NCI-H146 treated with DMSO at 0.1 percent for 48 hours (cell line): ENCODE measurements around the gene FASTKD1.
A peak's percentile ranks its signal among the peaks of the same experiment; 100 is the strongest.
"Not testable (repeated sequence)": the region's sequence is repeated elsewhere in the genome, so short reads cannot be mapped to it uniquely, and the experiment has no call there.

ENCODE experiments used
- DNase-seq: peaks from one replicate; lab custom pipeline; 2025; ENCODE audit not compliant: unreplicated experiment; lab: John Stamatoyannopoulos, UW

FASTKD1 gene, protein sequence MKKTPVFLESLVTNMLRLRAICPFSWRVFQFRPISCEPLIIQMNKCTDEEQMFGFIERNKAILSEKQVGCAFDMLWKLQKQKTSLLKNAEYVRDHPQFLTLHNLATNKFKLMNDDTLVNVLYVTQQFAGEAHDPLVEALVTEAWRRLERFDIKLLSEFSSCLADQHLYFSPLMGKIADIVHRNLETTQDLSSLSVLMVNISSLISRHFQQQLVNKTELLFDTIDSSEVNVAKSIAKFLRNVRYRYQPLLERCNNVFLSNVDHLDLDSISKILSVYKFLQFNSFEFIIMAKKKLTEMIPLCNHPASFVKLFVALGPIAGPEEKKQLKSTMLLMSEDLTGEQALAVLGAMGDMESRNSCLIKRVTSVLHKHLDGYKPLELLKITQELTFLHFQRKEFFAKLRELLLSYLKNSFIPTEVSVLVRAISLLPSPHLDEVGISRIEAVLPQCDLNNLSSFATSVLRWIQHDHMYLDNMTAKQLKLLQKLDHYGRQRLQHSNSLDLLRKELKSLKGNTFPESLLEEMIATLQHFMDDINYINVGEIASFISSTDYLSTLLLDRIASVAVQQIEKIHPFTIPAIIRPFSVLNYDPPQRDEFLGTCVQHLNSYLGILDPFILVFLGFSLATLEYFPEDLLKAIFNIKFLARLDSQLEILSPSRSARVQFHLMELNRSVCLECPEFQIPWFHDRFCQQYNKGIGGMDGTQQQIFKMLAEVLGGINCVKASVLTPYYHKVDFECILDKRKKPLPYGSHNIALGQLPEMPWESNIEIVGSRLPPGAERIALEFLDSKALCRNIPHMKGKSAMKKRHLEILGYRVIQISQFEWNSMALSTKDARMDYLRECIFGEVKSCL

DNA sequence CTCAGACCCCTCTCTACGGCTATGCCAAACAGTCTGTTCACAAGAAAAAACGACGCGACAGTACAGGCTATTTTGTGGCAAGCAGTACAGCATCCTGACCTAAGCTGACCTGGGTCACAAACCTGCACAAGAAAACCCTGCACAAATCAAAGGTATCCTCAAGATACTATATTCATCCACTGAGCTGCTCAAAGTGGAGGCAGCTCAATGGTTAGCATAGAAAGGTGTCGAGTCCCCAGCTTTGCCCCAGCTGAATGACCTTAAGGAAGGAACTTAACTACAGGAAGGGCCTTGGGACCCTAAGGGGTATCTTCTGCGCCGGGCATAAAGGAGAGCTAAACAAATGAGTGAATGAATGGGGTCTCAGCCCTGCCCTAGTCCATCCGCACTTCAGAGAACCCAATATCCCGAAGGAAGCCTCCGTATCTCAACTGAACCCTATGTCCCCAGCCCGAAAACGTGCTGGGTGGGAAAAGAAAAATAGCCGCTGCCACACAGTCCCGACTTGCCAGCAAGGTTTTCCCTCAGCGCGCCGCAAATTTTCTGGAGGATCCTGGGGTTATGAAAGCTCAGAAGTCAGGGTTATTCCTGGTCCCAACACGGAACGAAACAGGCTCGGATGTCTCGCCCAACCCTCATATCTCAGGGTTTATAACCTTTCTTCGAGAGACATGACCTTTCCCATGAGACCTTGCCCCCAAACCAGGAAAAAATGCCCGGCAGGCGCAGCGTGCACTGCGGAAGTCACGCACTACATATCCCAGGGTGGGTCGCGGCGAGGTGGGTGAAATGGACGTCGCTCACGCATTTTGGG is at the start of gene FASTKD1:
Gene FASTKD1, minus strand, starts transcription at position 706 of the 814 bp plus-strand sequence. CDS start 1,836 bp downstream, outside the sequence.
- peak; percentile 76 for DNase-seq

DNA sequence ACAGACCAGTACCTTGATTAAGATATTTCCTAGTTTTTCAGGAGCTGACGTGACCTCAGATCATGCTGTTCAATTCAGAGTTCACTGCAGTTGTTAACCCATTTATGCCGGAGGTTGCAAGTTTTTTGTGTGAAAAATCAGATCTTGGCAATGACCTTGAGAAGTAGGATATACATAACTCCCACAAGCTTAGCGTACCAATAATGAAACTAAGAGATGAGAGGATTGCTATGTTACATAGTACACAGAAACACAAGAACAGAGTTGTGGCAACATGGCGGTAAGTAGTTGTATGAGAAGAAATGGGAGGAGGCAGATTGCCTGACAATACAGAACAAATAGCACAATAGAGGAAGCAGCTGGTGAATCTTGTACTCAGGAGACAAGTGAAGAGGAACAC is 49.6 kb upstream of the FASTKD1 start:
- no peak for DNase-seq

DNA sequence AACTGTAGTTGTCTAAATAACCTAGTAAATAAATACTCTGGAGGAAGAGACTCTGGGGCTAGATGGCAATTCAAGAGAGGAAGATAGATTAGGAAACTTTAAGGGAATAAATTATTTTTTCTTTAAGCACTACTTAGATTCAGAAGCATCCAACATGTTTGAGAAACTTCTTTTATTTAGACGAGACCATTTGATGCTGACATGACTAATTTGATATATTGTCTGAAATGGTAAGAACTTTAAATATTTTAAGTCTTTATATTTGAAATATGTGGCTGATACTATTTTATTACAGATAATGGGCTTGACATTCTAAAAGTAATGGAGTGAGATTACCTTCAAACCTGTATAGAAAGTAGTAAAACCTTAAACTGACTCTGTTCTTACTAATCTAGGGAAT is 46.8 kb upstream of the FASTKD1 start:
- DNase-seq: no peak

DNA sequence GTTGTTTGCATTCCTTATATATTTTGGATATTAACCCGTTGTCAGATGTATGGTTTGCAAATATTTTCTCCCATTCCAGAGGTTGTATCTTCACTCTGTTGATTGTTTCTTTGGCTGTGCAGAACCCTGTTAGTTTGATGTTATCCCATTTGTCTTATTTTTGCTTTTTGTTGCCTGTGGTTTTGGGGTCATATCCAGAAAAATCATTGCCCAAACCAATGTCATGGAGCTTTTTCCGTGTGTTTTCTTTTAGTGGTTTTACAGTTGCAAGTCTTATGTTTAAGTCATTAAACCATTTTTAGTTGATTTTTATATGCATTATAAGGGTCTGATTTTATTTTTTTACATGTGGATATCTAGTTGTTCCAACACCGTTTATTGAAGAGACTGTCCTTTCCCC is 46.3 kb upstream of the FASTKD1 start:
- no peak for DNase-seq

DNA sequence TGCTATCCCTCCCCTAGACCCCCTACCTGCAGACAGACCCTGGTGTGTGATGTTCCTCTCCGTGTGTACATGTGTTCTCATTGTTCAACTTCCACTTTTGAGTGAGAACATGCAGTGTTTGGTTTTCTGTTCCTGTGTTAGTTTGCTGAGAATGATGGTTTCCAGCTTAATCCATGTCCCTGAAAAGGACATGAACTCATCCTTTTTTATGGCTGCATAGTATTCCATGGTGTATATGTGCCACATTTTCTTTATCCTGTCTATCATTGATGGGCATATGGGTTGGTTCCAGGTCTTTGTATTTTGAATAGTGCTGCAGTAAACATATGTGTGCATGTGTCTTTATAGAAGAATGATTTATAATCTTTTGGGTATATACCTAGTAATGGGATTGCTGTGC is 42.3 kb upstream of the FASTKD1 start:
- not testable (repeated sequence) for DNase-seq

DNA sequence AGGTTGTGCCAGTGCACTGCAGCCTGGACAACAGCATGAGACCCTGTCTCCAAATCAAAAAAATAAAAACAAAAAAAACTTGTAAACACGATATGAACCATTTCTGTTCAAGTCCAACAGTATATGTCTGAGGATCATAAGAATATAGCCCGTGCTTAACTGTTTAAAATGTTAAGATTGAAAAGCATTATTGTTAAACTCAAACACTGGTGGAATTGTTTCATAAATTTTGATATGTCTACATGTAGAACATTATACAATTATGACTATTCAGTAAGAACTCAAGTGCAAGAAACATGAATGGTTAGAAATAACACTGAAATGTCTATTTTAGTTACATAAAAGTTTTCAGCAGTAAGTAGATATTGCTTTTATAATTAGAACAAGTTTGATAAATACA is 40.2 kb upstream of the FASTKD1 start:
- DNase-seq: no peak

DNA sequence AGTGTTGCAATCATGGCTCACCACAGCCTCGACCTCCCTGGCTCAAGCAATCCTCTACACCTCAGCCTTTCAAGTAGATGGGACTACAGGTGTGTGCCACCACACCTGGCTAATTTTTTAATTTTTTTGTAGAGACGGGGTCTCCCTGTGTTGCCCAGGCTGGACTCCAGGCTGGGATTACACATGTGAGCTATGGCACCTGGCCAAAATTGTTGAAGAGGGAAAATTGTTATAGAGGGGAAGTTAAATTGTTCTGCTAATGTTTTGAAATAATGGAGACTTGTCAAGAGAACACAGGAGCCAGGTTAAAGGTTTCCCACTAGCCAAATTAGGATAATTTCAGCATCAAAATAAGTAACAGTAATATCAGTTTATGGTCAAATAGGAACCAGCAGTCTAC is 35.6 kb upstream of the FASTKD1 start:
- DNase-seq: no peak

DNA sequence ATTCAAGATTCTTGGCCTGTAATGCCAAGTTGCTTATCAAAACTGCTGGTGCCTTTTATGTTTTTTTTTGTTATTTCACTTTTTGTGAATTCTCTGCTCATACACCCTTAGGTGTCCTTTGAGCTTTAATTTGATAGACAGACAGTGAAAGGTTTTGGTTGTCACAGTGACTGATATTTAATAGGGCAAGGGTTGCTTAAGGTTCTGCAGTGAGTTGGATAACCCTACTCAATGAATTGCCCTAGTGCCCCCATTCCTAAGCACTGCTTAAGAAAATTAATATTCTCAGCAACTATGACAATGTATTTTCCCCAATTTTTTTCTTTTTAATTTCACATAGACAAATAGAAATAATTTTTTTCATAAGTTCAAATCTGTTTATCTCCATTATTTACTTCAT is 25.9 kb upstream of the FASTKD1 start:
- DNase-seq: no peak

DNA sequence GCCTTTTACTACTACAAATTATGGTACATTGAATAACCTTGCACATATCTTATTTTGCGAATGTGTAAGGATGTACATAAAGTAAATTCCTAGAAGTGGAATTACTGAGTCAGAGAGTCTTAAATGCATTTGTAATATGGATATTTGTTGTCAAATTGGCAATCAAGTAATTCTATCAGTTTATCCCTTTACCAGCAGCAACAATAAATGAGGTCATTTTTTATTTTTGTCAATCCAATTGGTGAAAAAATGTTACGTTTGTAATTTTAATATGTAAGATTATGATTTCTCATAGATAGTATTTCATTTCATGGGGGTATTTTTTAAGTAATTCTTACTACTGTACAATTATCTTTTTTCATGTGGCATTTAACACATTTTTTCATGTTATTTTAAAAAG is 25.3 kb upstream of the FASTKD1 start:
- no peak for DNase-seq

DNA sequence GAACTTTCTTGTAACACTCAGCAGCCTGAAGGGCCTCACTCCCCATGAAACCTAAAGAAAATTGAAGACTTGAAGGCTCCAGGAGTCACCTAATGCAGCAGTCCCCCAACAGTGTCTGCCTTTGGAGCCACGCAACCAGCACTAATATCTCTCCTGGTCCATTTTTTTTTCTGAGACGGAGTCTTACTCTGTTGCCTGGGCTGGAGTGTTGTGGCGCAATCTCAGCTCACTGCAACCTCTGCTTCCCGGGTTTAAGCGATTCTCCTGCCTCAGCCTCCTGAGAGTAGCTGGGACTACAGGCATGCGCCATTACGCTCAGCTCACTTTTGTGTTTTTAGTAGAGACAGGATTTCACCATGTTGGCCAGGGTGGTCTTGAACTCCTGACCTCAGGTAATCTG is 22.9 kb upstream of the FASTKD1 start:
- DNase-seq: not testable (repeated sequence)

DNA sequence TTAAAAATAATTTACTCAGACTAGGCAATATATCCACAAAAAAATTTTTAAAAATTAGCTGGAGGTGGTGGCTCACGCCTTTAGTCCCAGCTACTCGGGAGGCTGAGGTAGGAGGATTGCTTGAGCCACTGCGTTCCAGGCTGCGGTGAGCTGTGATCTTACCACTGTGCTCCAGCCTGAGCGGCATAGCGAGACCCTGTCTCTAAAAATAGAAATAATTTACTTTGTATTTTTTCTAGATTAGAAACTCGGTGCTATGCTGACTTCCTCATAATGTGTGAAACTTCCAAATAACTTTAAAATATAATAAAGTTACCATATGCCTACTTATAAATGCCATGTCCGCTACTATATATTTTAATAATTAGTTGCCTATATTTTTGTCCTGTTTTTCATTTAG is 17.1 kb upstream of the FASTKD1 start:
- no peak for DNase-seq

DNA sequence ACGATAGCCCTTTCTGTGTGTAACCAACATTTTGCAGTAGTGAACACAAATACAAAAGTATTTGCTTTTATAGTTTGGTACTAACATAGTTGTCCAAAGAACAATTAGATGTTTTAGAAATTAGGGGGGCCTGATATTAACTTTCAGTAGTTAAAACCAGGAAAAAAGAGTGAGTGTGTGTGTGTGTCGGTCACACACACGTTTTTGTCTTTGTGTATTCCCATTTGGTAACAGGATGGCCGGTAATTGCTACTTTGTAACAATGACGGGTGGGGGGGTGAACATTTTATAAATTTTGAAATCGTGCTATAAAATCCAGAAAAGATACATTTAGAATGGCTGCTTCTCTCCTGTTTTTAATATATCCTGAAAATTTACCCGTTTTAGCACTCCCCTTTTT is 12.0 kb upstream of the FASTKD1 start:
- no peak for DNase-seq

DNA sequence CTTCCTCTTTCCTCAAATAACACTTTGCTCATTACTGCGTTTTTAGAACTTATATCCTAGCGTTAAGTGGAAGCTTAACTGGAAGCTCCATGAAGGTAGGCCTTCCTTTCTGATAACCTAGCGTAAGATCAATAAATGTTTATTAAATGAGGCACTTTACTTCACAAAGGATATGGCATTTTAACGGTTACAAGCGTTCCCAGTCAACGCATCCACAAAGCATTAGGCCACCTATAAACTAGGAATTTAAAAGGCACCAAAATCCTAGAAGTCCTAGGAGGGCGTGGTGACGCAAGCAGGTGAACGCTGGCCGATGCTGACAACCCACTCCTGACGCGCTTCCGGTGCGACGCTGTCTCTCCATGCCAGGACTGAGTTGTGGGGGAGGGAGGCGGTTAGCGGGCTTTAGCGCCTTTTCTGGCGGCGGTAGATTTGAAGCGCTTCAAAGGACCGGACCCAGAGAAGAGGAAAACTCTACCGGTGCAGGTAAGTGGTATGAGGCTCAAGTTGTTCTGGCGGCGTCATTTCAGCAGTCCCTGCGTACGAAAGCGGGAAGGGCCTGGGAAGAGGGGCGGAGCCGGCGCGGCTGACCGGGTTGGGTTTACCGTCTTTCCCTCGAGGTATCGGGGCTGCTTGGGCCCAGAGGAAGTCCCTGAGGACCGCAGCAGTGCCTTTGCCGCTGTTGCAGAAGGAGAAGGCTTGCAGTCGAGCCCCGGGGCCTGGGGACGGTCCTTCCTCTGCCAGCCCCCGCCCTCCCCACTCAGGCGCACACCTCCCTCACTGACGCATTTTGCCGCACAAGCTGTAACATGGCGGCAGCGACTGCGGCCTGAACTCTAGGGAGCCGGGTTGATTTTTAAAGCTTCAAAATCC is 10.6 kb upstream of the FASTKD1 start, which contains the start of gene PPIG:
Gene PPIG, plus strand, starts transcription at position 347 of the 873 bp plus-strand sequence. CDS start 19,691 bp downstream, outside the sequence.
- DNase-seq: peak; percentile 74

DNA sequence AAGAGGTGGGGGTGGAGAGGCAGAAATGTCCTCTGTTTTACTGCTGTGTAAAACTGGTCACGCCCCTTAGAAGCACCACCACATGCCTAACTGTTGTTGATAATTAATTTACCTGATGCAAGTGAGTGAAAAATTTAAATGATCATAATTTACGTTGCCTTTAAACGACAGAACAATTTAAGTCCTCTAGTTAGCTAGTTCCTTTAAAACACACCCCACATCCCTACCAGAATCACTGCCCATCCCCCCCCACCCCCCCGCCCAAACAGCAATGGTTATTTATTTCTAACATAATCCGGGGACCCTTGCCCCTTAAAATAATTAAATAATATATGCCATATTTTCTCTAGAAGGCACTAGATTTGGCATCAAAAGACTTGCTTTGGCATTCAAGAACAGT is 9.9 kb upstream of the FASTKD1 start:
- no peak for DNase-seq

DNA sequence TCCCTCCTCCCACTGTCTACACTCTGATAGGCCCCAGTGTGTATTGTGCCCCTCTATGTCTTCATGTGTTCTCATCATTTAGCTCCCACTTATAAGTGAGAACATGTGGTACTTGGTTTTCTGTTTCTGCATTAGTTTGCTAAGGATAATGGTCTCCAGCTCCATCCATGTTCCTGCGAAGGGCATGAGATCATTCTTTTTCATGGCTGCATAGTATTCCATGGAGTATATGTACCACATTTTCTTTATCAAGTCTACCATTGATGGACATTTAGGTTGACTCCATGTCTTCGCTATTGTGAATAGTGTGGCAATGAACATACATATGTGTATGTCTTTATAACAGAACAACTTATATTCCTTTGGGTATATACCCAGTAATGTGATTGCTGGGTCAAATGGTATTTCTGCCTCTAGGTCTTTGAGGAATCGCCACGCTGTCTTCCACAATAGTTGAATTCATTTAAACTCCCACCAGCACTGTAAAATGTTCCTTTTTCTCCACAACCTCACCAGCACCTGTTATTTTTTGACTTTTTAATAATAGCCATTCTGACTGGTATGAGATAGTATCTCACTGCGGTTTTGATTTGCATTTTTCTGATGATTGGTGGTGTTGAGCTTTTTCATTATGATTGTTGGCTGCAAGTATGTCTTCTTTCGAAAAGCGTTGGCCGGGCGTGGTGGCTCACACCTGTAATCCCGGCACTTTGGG is 9.0 kb upstream of the FASTKD1 start:
- not testable (repeated sequence) for DNase-seq

DNA sequence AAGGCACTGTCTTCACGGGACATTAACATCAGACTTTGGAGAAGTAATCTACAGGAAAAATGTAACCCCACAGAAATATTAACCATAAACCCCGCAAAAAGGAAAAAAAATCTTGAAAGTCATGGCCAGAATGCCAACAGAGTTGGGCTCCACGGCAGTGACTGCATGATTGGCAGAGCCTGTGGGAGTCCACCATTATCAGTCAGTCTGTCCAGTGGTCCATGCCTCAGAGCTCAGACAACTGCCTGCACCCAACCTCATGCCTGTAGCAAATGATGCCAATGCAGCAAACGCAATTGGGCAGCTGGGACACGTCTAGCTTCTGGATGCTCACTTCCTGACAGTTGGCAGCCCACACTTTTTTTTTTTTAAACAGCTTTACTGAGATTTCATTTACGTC is 5.4 kb upstream of the FASTKD1 start:
- no peak for DNase-seq

DNA sequence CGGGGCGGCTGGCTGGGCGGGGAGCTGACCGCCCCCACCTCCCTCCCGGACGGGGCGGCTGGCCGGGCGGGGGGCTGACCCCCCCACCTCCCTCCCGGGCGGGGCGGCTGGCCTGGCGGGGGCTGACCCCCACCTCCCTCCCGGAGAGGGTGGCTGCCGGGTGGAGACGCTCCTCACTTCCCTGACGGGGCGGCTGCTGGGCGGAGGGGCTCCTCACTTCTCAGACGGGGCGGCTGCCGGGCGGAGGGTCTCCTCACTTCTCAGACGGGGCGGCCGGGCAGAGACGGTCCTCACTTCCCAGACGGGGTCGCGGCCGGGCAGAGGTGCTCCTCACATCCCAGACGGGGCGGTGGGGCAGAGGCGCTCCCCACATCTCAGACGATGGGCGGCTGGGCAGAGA is 1.6 kb upstream of the FASTKD1 start:
- not testable (repeated sequence) for DNase-seq

DNA sequence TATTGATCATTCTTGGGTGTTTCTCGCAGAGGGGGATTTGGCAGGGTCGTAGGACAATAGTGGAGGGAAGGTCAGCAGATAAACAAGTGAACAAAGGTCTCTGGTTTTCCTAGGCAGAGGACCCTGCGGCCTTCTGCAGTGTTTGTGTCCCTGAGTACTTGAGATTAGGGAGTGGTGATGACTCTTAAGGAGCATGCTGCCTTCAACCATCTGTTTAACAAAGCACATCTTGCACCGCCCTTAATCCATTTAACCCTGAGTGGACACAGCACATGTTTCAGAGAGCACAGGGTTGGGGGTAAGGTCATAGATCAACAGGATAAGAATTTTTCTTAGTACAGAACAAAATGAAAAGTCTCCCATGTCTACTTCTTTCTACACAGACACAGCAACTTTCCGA is 874 bp upstream of the FASTKD1 start:
- not testable (repeated sequence) for DNase-seq

DNA sequence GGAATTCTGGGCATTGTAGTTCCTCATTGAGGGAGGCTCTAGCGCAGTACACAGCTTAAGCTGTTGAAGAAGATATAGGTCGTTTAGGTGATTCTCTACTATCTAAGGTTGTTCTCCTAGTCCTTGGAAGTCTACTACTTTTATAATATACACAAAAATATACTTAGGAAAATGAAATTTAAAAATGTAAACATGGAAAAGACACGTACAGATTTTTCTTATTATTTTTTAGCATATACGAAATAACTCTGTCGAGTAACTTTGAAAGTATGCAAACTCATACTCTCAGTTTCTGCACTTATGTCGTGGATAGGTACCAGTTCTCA is 272 bp upstream of the FASTKD1 start:
- DNase-seq: no peak

DNA sequence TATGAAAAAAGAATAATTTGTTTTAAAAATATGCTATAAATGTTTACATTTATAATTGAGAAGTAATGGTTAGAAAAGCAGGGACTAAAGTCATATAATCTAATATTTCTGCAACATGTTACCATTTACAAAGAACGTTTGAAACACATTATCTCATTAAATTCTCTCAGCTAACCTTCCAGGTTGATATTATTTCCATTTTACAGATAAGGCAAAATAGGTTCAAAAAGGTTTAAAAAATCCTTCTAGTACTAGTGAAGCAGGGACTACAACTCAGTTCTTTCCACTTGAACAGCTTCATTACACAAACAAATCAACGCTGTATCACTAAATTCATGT is 875 bp downstream of the FASTKD1 start:
- DNase-seq: no peak
